GM19240 (cell line): ENCODE results near the gene SPOCK1.

Experiments
- DNase-seq: peaks from one replicate; pipeline ENCODE4 v3.0.0; 2011; ENCODE audit warnings: low spot score; ENCODE audit not compliant: insufficient read length

The SPOCK1 gene

DNA sequence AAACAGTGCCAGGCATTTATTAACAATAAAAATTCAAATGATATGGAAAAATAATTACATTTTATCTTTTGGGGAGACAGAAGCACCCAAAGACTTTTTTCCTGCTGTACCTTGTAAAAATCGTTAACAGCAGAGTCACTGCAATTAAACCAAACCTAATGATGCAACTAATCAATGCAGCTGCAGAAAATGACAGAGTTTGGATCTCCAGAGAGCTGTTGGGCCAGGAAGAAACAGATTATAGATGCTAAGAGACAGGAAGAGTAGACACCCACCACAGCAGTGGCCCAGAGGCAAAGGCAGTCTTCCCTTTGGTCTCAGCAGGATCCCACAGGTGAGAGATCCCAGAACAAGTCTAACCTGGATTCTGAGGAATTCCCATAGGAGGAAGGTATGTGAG is 53.0 kb downstream of the SPOCK1 start:
- no peak for DNase-seq

DNA sequence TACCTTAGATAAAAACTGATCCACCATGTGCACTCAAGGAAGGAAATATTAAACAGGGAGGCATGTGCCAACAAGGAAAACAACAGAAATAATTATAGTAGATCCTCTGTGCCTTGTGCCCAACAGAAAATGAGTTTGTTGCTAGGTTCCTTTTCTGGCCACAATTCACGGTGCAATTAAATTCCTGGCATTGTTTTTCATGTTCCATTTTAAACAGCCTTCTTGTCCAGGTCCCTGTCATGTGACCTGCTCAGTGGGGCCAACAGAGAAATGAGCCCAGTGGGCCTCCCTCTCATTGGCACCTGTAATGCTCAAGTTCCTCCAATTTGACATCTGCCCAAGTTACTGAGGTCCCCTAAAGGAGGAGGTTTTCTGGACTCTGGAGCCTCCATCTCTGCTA is 56.5 kb downstream of the SPOCK1 start:
- no peak for DNase-seq

DNA sequence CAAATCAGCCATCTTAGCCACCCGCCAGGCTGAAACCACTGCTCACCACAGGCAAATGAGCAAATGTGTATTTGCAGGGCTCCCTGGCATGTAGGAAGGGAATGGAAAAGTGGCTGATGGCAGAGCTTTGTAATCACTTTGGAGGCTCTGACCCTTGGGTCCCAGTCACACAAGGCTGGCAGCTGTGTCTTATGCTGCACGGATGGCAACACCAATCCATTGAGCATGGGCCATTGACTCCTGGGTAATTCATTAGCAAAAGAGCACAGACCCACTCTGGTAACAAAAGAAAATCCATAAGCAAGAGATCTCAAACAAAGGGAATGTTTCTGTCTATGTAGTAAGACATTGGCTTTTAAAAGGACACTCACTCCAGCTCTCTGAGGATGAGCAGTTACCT is 57.6 kb downstream of the SPOCK1 start:
- DNase-seq: no peak

DNA sequence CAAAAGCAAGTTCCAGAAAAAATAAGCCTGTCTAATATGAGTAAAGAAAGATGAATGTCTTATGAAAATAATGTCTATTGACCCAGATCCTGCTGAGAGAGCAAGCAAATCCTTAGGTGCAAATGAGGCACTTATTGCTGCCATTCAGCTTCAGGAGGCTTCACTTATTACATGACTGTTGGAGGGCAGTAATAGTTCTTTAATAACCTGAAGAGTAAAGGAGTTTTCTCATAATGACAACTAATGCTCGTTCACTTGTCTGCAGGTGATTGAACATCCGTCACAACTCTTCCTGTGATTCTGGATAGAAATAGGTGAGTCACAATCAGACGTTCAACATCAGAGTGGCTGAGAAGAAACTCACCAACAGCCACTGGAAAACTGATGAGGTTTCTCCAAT is 58.3 kb downstream of the SPOCK1 start:
- no peak for DNase-seq

DNA sequence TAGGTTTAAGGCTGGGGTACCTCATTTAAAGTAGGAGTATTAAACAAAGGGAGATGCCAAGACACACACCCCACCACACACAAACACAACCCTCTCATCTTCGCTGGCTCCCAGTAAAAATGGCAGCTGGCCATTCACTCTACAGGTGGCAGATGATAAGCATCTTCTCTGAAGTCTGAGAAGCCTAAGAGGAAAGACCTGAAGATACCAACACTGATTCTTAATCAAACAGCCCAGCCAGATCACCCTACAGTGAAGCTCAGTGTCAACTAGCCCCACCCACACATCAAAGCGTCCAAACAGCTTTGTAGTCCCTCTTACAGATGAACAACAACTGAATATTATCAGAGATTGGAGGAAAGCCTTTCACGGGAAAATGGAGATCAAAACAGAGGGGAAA is 59.5 kb downstream of the SPOCK1 start:
- DNase-seq: no peak

DNA sequence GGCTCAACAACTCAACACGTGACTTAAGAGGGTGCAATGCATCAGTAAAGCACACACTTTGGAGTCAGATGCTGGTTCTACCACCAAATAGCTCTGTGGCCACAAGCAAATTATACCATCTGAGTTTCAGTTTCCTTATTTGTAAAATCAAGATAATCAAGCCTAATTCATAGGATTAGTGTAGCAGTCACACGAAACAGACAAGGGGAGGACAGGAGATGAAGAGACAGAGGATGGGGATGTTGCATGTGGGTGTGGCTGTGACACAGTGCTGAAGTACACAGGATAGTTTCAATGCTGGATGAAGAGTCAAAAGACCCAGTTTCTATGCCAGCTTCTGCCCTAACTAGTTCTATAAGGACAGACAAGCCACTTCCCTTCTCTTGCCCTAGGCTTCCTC is 60.2 kb downstream of the SPOCK1 start:
- no peak for DNase-seq

DNA sequence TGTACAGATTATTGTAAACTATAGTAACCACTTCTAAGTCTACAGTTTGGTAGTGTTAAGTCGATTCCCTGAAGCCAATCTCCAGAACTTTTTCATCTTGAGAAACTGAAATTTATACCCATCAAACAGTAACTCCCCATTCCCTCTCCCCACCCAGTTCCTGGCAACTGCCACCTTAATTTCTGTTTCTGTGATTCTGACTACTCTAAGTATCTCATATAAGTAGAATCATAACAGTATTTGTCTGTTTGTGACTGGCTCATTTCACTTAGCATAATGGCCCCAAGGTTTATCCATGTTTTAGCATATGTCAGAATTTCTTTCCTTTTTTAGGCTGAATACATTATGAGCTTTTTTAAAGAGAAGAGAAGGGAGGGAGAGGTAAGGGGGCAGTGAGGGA is 61.4 kb downstream of the SPOCK1 start:
- DNase-seq: no peak

DNA sequence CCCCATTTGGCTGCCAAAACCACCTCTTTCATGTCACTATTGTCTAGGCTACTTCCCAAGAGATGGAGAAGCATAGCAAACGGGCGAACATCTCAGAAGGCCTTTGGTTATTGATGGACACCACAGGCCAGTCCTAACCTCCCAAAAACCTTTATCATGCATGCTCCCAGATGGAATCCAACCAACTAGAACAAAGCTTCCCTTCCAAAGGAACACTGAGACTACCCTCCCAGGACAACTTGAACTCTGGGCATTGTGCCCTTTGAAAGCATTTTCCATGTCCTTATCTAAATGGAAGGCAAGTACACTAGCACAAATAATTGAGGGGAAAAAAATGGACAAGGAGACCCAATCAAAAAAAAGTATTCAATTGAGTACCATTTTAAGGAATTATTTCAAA is 65.6 kb downstream of the SPOCK1 start:
- no peak for DNase-seq

DNA sequence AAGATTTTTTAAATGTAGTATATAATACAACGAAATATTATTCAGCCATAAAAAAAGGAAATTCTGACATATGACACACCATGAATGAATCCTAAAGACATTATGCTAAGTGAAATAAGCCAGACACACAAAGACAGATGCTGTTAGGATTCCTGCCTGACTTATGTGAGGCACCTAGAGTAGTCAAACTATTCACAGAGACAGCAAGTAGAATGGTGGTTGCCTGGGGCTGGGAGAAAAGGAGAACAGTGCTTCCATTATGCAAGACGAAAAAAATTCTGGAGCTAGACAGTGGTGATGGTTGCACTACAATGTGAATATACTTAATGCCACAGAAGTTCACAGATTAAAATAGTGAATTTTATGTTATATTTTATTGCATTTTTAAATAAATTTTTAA is 66.8 kb downstream of the SPOCK1 start:
- DNase-seq: no peak

DNA sequence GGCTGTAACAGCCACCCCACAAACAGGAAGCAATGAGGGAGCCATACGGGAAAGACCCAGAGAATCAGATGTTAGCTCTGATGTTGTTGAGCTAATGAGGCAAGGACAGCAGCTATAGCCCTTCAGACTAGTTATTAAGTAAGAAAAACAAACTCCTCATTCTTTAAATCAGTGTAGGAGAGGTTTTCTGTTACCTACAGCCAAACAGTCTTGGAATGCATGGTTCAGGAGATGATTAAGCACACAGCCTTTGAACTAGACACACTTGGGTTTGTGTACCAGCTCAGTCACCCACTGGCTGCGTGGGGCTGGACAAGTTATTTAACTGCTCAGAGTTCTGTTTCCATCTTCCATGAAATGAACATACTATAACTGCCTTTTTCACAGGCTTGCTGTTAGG is 68.1 kb downstream of the SPOCK1 start:
- DNase-seq: no peak

DNA sequence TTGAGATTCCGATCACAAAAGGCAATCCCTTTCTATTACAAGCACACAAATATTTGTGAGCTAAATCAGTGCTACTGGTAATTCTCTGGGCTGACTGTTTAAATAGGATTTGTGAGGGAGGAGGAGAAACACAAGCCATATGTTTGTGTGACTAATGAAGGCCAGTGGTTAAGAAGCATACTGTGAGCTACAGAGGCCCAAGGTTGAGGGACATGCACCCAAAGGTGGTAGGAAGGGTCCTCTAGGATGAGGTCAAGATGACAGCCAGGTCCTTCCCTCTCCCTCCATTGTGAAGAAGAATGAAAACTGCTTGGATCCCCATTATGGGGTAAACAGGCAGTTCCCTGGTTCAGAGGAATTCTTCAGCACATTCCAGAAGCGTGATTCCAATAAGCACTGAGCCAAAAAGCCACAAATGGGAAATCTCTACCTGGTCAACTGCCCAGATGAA is 83.9 kb downstream of the SPOCK1 start:
- DNase-seq: no peak

DNA sequence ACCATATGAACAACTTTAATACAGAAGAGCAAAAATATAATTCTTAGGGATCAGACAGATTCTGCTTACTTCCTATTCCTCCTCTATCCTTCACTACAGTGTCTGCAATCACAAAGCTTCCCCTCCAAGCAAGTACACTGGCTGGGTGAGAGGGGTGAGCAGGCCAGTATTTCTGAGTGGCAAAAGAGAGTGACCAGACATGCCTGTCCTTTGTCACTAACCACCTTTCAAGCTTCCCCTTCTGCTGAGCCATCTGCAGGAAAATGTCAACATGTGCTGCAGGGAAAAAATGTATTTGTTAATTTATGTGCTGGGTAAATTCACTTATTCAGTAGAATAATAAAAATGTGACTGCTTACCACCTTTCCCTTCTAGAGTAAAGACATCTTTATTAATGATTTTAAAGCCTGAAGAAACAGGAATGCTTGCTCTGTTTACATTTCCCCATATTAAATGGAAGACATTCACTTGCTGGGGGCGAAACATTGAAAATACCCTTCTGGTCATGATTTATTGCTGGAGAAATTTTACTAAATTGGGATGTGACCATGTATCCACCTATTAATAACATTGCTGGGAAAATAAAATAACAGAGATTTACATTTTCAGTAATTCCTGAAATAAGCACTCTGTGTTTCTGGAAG is 84.9 kb downstream of the SPOCK1 start:
- no peak for DNase-seq

DNA sequence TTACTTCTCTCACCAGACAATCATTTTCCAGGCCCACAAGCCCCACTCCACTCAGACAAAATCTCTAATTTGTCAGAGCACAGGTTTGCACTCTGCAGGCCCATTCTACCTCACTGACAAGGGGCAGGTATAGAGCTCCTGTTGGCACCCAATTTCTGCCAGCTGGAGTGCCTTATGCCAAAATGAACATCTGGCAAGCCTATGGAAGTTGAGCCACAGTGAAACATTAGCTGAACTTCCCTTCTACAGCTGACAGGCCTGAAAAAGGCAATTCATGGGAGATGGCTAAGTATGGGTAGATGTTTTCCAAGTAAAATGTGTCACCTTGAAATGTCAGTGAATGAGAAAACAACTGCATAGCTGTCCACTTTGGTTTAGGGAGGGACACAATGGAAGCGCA is 87.0 kb downstream of the SPOCK1 start:
- no peak for DNase-seq

DNA sequence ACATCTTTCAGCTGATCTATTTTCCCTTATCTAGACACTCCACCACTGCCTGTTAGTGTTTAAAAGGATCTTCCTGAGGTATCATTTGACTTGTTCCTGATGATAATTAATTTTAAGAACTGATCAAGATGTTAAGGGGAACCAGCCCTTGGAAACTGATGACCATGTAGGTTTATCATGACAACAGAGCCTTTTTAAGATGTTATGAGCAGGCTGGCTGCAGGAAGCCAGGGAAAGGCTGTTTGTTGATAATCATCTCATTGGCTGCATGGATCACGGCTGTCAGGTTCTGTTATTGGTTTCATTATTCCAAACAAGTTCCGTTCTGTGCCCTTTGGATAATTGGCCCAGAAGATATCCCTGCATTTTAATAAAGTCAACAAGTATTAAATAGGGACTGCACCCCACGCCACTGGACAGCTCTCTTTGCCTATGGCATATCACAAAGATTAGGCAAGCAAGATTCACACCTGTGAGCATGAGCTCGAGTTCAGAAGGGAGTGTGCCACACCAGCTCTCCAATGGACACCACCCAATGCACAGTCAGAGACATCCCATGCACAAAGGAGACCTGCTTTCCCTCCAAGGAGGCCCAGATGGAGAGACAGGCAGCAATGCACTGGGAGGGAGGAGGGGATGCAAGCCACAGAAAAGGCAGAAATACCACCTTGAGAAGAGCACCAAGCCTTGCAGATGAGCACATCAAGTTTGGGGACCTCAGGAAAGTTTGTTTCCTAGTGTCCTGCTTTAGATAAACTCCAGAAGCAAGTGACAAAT is 88.7 kb downstream of the SPOCK1 start:
- DNase-seq: no peak

DNA sequence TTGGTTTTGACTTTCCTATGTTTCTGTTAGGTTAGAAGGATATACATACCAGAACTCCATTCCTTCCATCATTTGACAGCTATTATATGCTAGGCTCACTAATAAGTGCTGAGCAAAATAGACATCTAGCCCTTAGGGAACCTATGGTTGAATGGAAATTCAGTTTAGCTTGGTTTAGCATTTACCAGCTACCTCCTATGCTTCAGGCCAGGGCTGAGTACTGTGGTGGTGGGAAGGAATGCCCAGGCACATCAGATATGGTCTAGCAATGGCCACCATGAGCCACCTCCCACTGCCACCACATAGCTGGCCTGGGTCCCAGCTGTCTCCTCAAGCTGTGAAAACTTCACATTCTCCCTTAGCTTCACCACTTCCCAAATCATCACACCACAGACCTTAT is 89.4 kb downstream of the SPOCK1 start:
- DNase-seq: no peak

DNA sequence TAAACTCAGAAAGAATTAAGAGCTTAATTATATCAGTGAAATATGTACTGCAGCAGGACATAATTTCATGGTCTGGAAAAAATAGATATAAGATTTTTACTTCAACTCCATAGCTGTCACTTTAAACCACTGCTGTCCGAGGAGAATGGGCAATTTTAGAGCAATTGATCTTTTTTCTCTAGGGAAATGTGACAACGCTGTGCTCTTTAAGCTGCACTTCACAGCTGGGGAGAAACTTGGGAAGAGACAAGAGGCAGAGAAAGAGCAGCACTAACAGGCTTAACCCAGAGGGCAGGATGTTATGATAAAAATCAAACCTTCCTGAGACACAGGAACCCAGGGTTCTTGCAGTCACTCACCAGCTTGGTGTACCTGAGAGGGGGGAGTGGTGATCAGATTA is 92.0 kb downstream of the SPOCK1 start:
- DNase-seq: no peak

DNA sequence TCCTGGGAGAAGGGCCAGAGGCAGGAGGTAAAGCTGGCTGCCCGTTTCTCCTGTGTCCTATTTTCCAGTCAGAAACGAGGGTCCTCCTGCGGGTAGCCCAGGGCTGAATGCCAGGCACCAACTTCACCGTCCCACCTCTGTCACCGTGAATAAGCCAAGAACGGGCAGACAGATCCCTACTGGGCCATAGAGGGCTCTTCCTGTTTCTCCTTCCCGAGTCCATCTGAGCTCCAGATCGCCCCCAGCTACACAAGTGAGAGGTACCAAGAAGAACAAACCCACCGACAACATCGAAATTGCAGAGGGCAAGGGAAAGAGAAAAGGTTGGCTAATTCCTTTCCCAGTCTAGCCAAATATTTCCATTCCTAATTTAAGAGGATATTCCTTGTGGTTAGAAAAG is 93.7 kb downstream of the SPOCK1 start:
- no peak for DNase-seq

DNA sequence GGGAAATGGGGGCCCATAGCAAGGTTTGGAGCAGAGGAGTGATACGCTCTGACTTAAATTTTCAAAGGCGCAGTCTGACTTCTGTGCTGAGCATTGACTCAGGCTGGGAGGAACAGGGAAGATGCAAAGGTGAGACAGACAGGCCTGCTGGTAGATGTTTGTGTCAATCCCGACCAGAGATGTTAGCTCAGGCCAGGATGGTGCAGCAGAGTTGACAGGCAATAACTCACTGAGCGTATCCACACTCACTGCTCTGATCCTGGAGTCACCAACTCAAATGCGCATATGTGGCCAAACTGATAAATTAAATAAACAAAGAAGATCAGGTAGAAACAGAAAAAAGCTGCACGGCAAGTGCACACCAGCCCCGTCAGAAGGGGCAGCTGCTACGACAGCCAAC is 95.3 kb downstream of the SPOCK1 start:
- DNase-seq: no peak

DNA sequence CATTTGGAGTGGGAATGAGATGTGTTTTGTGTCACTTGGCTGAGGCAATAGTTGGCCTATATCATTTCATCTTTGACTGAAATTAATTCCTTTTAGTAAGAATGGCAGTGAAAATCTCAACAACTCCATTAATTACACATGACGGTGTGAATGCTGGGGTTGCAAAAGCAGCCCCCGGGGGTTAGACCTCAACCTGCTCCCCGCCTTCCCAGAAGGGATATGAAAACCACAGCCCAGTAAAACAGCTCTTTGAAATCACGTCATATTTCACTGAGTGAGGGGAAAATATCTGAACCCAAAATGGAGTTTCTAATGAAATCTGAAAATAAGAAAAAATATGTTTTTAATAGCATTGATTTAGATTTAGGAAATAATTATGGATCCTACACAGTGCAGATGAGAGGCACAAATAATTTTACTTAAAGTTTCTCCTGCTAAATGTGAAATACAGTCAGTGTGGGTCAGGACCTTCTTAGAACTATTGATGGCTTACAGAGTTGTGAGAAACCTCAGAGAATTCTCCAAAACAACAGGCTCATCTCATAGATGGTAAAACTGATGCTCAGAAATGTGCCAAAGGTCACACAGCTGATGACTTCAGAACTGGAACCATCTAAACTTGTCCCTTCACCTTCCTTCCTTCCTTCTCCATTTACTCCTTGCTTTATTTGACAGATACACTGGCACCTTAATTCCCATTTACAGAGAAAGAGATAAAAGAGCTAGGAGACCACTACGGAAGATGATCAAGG is 96.5 kb downstream of the SPOCK1 start:
- DNase-seq: no peak

DNA sequence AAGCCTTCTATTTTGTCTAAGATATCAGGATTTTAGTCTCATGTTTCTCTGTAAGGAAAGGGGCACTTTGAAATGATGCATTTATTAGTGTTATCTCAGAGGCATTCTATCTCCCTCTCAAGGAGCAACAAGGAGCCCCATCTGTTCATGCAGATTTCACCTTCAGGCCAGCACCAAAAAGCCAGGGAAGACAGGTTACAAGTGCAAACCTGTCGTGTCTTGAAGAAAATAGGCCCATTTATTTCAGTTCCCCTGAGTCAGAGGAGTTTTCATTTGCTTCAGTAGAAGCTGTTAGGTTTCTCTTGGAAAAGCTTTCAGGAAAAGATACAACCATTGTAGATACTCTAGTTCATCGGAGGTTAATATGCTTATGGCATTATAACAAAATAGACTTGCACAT is 97.2 kb downstream of the SPOCK1 start:
- DNase-seq: no peak

DNA sequence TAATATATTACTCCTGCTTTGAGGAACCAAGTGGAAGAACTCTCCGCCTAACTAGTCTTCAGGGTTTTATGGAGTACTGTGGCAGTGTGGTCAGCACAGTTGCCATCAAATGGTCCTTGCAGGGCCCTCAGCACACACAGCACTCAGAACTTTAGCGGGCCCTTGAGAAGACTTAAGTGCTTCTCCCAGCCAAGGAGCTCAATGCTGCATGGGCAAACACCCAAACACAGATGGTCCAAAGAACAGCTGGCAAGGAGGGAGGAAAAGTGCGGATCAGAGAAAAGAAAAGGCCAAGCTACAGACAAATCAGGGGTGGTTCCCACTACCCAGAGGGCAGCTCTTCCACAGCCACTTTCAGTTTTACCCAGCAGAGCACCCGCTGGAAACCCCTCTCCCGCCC is 98.6 kb downstream of the SPOCK1 start:
- DNase-seq: no peak

DNA sequence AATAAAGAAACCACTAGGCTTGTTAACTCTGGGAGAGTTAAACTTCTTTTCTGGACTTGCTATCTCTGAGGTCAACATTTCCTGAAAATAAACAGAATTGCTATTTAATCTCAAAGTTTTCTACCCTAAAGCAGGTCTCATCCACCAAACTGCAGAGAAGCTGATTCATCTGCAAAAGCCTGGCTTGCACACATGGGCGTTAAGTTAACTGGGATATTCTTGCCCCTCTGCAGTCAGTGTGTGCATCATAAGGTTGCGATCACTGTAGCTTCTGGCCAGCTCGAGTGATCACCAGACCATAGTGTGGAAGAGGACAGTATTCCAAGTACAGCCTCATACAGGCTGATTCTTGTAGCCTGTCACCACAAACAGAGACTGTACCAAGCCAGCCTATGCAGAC is 99.2 kb downstream of the SPOCK1 start:
- DNase-seq: no peak

DNA sequence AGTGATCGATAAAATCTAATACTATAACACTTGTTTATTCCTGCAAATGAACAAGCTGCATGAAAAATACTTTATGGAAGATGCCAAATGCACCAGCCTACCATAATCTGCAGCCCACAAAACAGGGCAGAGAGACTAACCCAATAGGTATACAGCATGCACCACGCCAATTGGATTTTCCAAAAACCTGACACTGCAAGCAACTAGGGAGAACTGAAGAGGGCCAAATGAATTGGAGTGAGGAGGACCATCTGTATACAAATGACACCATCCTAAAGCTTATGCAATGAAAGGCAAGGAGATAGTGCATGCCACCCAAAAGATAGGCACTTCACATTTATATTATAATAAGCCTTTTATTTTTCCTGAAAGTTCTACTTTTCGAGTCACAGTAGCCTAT is 100.4 kb downstream of the SPOCK1 start:
- no peak for DNase-seq
